ENCODE data around the gene HOPX. TPM values are rescaled to one million over a fixed set of nuclear protein-coding genes. Genes with fewer than 3 reads are reported as not detected.
A peak's percentile ranks its signal among the peaks of the same experiment; 100 is the strongest.
"Not testable (repeated sequence)": the region's sequence is repeated elsewhere in the genome, so short reads cannot be mapped to it uniquely, and the experiment has no call there.

Gene HOPX
- total RNA-seq, 1 donor from 2014 or later = 2.6 TPM

DNA sequence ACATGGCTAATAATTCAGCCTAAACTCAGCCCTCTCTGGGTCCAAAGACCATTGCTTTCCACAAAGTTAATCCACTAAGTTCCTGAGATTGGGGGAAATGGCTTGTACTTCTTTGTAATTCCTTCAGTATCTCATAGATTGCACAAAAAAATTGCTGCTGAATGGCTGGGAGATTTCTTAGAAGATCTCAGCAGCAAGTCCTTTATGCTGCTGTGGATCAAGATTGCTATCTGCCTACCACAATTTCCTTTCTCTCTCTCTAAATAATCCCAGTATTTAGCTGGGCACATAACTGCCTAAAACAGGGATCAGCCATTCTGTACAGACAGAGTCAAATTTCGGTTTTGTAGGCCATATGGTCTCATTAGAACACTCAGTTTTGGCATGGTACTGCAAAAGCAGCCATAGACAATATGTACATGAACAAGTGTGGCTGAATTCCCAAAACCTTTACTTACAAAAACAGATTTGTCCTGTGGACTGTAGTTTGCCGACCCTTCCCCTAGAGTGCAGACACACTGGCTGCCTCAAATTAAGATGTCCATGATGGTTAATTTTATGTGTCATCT is 18.5 kb upstream of the HOPX start:
- no peaks in the 10 kb centered on the region for H3K9me3 ChIP-seq (ENCODE audit: low read depth)
- Mint-ChIP-seq H3K27me3 (ENCODE audit: insufficient read depth, low read depth) (peaks cover 2% of the 10 kb centered on the region), H3K4me1 (no peaks in the 10 kb centered on the region), H3K27ac (no peak overlapping the region), H3K4me3 (no peak overlapping the region), H3K36me3 (no peaks in the 10 kb centered on the region), H3K9me3 (no peaks in the 10 kb centered on the region)
- H2AFZ ChIP-seq (replicated peaks) = no peak overlapping the region
- H3K27ac ChIP-seq = no peak overlapping the region
- H3F3A ChIP-seq (ENCODE audit: low read depth) = no peaks in the 10 kb centered on the region
- no peaks in the 10 kb centered on the region for H4K20me1 ChIP-seq (ENCODE audit: low read depth)
- no peak for DNase-seq (ENCODE audit: low spot score)
- no peak overlapping the region for H3K4me3 ChIP-seq
- peaks cover 6% of the 10 kb centered on the region for H3K4me1 ChIP-seq
- TF ChIP-seq, protein P1, sequence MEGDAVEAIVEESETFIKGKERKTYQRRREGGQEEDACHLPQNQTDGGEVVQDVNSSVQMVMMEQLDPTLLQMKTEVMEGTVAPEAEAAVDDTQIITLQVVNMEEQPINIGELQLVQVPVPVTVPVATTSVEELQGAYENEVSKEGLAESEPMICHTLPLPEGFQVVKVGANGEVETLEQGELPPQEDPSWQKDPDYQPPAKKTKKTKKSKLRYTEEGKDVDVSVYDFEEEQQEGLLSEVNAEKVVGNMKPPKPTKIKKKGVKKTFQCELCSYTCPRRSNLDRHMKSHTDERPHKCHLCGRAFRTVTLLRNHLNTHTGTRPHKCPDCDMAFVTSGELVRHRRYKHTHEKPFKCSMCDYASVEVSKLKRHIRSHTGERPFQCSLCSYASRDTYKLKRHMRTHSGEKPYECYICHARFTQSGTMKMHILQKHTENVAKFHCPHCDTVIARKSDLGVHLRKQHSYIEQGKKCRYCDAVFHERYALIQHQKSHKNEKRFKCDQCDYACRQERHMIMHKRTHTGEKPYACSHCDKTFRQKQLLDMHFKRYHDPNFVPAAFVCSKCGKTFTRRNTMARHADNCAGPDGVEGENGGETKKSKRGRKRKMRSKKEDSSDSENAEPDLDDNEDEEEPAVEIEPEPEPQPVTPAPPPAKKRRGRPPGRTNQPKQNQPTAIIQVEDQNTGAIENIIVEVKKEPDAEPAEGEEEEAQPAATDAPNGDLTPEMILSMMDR (IDR thresholded peaks at IDR 0.05) = no peak
- TF ChIP-seq EZH2 (IDR thresholded peaks at IDR 0.05) (no peak), EZH2phosphoT487 (IDR thresholded peaks at IDR 0.05) (no peak)
- no peak overlapping the region for H3K4me2 ChIP-seq
- H3K27me3 ChIP-seq = no peaks in the 10 kb centered on the region
- H3K9ac ChIP-seq = no peak overlapping the region
- no peaks in the 10 kb centered on the region for H3K36me3 ChIP-seq
- no peaks in the 10 kb centered on the region for H3K79me2 ChIP-seq (ENCODE audit: low read depth)

DNA sequence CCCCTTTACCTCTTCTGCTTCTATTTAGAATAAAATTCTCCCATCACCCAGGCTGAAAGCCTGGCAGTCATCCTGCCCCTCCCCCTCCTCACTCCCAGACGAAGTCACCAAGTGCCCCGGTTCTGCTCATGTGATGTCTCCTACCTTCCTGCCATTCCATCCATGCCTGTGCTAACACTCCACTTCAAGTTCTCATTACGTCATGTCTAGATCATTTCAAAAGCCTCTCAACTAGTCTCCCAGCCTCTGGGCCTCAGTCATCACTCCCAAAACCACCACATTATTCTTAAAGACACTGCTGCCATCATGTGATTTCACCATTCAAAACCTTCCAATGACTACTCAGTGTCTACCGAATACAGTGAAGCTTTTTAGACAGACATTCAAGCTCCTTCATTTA is 17.2 kb upstream of the HOPX start:
- H3K27ac ChIP-seq = no peak overlapping the region
- H3K27me3 Mint-ChIP-seq (ENCODE audit: insufficient read depth, low read depth) = peaks cover 2% of the 10 kb centered on the region
- no peak for DNase-seq (ENCODE audit: low spot score)
- no peaks in the 10 kb centered on the region for H4K20me1 ChIP-seq (ENCODE audit: low read depth)
- no peaks in the 10 kb centered on the region for H3K79me2 ChIP-seq (ENCODE audit: low read depth)
- TF ChIP-seq EZH2phosphoT487 (IDR thresholded peaks at IDR 0.05) = no peak
- TF ChIP-seq, protein P1 (IDR thresholded peaks at IDR 0.05) = no peak
- no peak for TF ChIP-seq EZH2 (IDR thresholded peaks at IDR 0.05)
- no peak overlapping the region for H3K4me3 ChIP-seq
- no peaks in the 10 kb centered on the region for H3F3A ChIP-seq (ENCODE audit: low read depth)
- H3K36me3 Mint-ChIP-seq = no peaks in the 10 kb centered on the region
- no peaks in the 10 kb centered on the region for H3K27me3 ChIP-seq
- no peak overlapping the region for H3K4me2 ChIP-seq
- peaks cover 6% of the 10 kb centered on the region for H3K4me1 ChIP-seq
- H3K9me3 Mint-ChIP-seq = no peaks in the 10 kb centered on the region
- no peak overlapping the region for H3K4me3 Mint-ChIP-seq
- H3K9ac ChIP-seq = no peak overlapping the region
- peak overlapping the region; percentile 2 for H3K27ac Mint-ChIP-seq
- no peaks in the 10 kb centered on the region for H3K36me3 ChIP-seq
- no peaks in the 10 kb centered on the region for H3K9me3 ChIP-seq (ENCODE audit: low read depth)
- no peaks in the 10 kb centered on the region for H3K4me1 Mint-ChIP-seq
- no peak overlapping the region for H2AFZ ChIP-seq (replicated peaks)

DNA sequence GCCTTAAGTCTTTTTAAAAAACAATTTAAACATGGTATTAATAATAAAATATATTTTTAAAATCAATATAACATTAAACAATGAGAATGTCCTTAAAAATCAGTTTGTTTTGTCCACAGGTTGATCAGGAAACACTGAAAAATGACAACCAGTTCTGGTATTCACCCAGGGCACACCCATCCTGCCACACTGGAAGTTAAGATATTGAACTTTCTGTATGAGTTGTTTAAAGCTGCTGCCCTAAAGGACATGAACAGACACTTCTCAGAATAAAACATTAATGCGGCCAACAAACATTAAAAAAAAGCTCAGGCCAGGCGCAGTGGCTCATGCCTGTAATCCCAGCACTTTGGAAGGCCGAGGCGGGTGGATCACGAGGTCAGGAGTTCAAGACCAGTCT is 15.0 kb upstream of the HOPX start:
- Histone ChIP-seq H2AFZ (replicated peaks) (no peak overlapping the region), H3K27ac (no peak overlapping the region), H3K79me2 (ENCODE audit: low read depth) (no peaks in the 10 kb centered on the region), H3K36me3 (no peaks in the 10 kb centered on the region), H3F3A (ENCODE audit: low read depth) (peaks cover 7% of the 10 kb centered on the region), H3K4me1 (peaks cover 11% of the 10 kb centered on the region), H3K4me3 (no peak overlapping the region), H3K27me3 (no peaks in the 10 kb centered on the region), H3K4me2 (no peak overlapping the region), H3K9me3 (ENCODE audit: low read depth) (no peaks in the 10 kb centered on the region), H4K20me1 (ENCODE audit: low read depth) (no peaks in the 10 kb centered on the region), H3K9ac (no peak overlapping the region)
- no peak for TF ChIP-seq EZH2 (IDR thresholded peaks at IDR 0.05)
- TF ChIP-seq EZH2phosphoT487 (IDR thresholded peaks at IDR 0.05) = no peak
- TF ChIP-seq, protein P1 (IDR thresholded peaks at IDR 0.05) = no peak
- Mint-ChIP-seq H3K4me1 (peaks cover 11% of the 10 kb centered on the region), H3K36me3 (no peaks in the 10 kb centered on the region), H3K4me3 (no peak overlapping the region), H3K27me3 (ENCODE audit: insufficient read depth, low read depth) (peaks cover 2% of the 10 kb centered on the region), H3K27ac (no peak overlapping the region), H3K9me3 (no peaks in the 10 kb centered on the region)
- DNase-seq (ENCODE audit: low spot score) = no peak

DNA sequence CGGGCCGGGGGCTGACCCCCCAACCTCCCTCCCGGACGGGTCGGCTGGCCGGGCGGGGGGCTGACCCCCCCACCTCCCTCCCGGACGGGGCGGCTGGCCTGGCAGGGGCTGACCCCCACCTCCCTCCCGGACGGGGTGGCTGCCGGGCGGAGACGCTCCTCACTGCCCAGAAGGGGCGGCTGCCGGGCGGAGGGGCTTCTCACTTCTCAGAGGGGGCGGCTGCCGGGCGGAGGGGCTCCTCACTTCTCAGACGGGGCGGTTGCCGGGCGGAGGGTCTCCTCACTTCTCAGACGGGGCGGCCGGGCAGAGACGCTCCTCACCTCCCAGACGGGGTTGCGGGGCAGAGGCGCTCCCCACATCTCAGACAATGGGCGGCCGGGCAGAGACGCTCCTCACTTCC is 12.4 kb upstream of the HOPX start:
- H3K36me3 ChIP-seq; DNase-seq (ENCODE audit: low spot score); H3K4me2 ChIP-seq; H4K20me1 ChIP-seq (ENCODE audit: low read depth); H3K27me3 ChIP-seq; H3K36me3 Mint-ChIP-seq; H3K9me3 Mint-ChIP-seq; H3K4me3 Mint-ChIP-seq; H3K27me3 Mint-ChIP-seq (ENCODE audit: insufficient read depth, low read depth); H3K9ac ChIP-seq; H3F3A ChIP-seq (ENCODE audit: low read depth); H3K27ac ChIP-seq; H3K79me2 ChIP-seq (ENCODE audit: low read depth); H3K4me3 ChIP-seq; H3K27ac Mint-ChIP-seq; H3K9me3 ChIP-seq (ENCODE audit: low read depth); H2AFZ ChIP-seq (replicated peaks): not testable (repeated sequence)
- peaks cover 31% of the 10 kb centered on the region for H3K4me1 Mint-ChIP-seq
- H3K4me1 ChIP-seq = peaks cover 19% of the 10 kb centered on the region

Measured in neural progenitor cell (in vitro differentiated cells).